ENCODE measurements around the gene AAGAB. TPM values are rescaled to one million over a fixed set of nuclear protein-coding genes. Genes with fewer than 3 reads are reported as not detected.

The AAGAB gene
- total RNA-seq, 4 donors from 2014 or later = 11.4 to 35.1 (median 18.0) TPM

DNA sequence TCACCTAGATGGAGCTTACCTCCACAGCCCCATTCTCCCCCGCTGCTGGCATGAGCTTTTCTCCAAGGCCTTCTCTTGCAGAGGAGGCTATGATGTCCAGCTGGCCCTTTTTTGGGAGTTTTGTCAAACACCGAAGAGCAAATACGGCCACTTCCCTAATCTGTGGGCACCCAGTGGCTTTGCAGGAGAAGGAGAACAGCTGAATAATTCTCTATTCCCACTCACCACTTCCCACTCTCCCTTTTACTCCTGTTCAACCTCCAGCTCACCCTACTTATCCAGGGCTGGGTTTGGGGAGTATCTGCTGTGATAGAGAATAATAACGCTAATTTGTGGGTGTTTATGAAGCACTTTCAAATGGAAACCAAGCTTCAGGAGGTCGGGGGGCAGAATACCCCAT lies 93.0 kb downstream of the AAGAB start:
- Histone ChIP-seq H3K4me3 (no peak overlapping the region), H3K9me3 (no peaks in the 10 kb centered on the region), H3K27ac (no peak overlapping the region), H3K27me3 (no peaks in the 10 kb centered on the region), H3K4me1 (peaks cover 0 to 51% (median 16%) of the 10 kb centered on the region in 4 donors), H3K36me3 (peaks cover 0 to 10% (median 6%) of the 10 kb centered on the region in 3 donors)
- WGBS, 2 donors = 87 to 89% methylated on average over 5 of the region's 5 CpGs
- no peak for DNase-seq (ENCODE audit: low spot score in 2 of 2)
- TF ChIP-seq POLR2A (IDR thresholded peaks at IDR 0.05) = no peak
- TF ChIP-seq, protein P1, sequence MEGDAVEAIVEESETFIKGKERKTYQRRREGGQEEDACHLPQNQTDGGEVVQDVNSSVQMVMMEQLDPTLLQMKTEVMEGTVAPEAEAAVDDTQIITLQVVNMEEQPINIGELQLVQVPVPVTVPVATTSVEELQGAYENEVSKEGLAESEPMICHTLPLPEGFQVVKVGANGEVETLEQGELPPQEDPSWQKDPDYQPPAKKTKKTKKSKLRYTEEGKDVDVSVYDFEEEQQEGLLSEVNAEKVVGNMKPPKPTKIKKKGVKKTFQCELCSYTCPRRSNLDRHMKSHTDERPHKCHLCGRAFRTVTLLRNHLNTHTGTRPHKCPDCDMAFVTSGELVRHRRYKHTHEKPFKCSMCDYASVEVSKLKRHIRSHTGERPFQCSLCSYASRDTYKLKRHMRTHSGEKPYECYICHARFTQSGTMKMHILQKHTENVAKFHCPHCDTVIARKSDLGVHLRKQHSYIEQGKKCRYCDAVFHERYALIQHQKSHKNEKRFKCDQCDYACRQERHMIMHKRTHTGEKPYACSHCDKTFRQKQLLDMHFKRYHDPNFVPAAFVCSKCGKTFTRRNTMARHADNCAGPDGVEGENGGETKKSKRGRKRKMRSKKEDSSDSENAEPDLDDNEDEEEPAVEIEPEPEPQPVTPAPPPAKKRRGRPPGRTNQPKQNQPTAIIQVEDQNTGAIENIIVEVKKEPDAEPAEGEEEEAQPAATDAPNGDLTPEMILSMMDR (IDR thresholded peaks at IDR 0.05) = no peak
- no peak for TF ChIP-seq EP300 (IDR thresholded peaks at IDR 0.05)

DNA sequence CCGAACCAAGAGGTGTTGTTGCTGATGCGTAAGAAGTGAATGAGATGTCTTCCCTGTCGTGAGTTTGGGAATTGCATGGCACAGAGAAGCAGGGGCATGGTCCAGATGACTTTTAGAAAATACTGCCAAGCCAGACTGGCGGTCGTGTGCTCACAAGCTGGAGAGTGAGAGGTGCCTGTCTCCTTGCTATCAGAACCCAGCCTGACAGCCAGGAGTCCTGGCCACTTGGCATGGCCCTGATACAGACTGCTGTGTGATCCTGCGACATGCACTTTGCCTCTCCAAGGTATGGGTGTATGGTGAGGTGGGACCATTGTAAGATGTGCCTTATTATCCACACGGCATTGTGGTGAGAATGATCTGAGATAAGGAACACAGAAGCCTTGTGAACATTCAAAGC lies 96.1 kb downstream of the AAGAB start:
- 91 to 93% methylated on average over 7 of the region's 7 CpGs for WGBS, 2 donors
- Histone ChIP-seq H3K27me3 (no peaks in the 10 kb centered on the region), H3K4me3 (no peak overlapping the region), H3K9me3 (no peaks in the 10 kb centered on the region), H3K36me3 (no peaks in the 10 kb centered on the region), H3K4me1 (peaks cover 0 to 30% (median 3%) of the 10 kb centered on the region in 4 donors), H3K27ac (peak overlapping the region in 1 of 4 donors; percentile 1)
- TF ChIP-seq, protein P1 (IDR thresholded peaks at IDR 0.05) = no peak
- TF ChIP-seq EP300 (IDR thresholded peaks at IDR 0.05) (no peak), POLR2A (IDR thresholded peaks at IDR 0.05) (no peak)
- DNase-seq (ENCODE audit: low spot score in 2 of 2) = no peak

DNA sequence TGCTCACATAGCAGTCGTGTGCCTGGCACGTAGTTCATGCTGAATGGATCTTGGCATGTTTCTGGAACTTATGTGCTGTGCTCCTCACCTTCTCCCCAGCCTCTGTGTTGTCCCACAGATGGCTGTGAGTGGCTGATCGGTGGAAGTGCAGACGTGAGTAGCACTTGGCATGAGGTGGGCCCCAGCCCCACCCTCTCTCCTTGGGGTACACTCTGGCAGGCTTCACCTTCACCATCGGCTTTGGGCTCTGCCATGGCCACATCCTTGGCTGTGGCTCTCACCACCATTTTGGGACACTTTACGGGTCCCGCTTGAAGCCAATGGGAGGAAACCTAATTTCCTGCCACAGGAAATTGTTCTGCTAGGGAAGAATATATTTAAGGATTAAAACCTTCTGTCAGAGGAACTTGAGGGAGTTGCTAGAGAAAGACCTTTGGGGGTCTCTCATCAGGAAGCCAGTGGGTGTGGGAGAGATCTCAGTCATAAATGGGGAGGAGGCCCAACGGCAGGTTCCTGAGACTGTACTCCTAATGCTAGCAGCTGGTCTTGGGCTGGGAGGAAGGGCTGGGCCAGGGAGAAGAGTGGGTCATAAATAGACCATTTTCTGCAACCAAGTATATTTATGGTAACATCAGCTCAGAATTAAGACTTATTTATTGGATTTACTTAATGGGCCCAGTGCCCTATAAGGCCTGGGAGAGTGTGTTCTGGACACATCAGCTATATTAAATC lies 96.8 kb downstream of the AAGAB start:
- DNase-seq (ENCODE audit: low spot score in 2 of 2) = no peak
- H3K27me3 ChIP-seq = no peaks in the 10 kb centered on the region
- no peak for TF ChIP-seq POLR2A (IDR thresholded peaks at IDR 0.05)
- TF ChIP-seq EP300 (IDR thresholded peaks at IDR 0.05) = no peak
- TF ChIP-seq, protein P1 (IDR thresholded peaks at IDR 0.05) = no peak
- no peaks in the 10 kb centered on the region for H3K36me3 ChIP-seq
- H3K4me3 ChIP-seq = no peak overlapping the region
- no peaks in the 10 kb centered on the region for H3K9me3 ChIP-seq
- H3K27ac ChIP-seq = peak overlapping the region in 1 of 4 donors; percentile 1
- H3K4me1 ChIP-seq = peaks cover 0 to 29% (median 3%) of the 10 kb centered on the region in 4 donors
- 84 to 89% methylated on average over 6 to 8 of the region's 8 CpGs for WGBS, 2 donors

DNA sequence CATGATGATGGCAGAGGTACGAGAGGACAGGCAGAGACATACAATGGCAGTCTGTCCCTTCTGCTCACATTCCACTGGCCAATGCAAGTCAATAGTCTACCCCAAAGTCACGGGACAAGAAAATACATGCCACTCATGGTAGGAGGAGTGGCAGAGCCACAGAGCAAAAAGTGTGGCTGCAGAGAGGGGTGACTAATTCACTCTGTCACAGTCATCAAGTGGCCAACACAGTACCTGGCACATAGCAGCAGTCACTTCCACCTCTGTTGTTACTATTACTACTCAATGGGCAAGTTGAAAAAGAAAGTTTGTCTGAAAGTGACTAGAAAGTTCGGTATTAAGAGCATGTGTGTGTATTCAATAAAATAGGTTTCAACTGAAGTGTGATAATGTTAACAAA lies 97.6 kb downstream of the AAGAB start:
- 93 to 99% methylated on average over 3 of the region's 3 CpGs for WGBS, 2 donors
- H3K4me1 ChIP-seq = peaks cover 0 to 21% (median 3%) of the 10 kb centered on the region in 4 donors
- TF ChIP-seq, protein P1 (IDR thresholded peaks at IDR 0.05) = no peak
- no peak for TF ChIP-seq POLR2A (IDR thresholded peaks at IDR 0.05)
- no peaks in the 10 kb centered on the region for H3K9me3 ChIP-seq
- no peak for DNase-seq (ENCODE audit: low spot score in 2 of 2)
- no peaks in the 10 kb centered on the region for H3K36me3 ChIP-seq
- no peak overlapping the region for H3K27ac ChIP-seq
- no peak overlapping the region for H3K4me3 ChIP-seq
- no peaks in the 10 kb centered on the region for H3K27me3 ChIP-seq

DNA sequence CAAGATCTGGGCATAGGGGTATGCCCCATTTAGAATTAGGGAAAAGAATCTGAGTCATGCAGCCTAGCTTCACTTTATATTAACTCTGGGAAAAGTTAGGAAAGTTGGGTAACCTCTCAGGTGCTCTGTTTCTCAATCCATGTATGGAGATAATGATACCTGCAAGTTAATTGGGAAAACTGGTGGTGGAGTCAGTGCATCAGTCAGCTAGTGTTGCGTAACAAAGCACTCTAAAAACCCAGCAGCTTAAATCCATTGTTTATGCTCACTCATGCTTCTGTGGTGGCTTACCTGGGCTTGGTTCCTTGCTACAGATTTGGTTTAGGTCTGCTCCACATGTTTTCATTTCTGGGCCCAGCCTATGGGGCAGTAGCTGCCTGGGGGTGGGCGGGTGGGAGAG lies 98.0 kb downstream of the AAGAB start:
- DNase-seq (ENCODE audit: low spot score in 2 of 2) = no peak
- H3K36me3 ChIP-seq = no peaks in the 10 kb centered on the region
- 97 to 100% methylated on average over 2 of the region's 2 CpGs for WGBS, 2 donors
- H3K4me3 ChIP-seq = no peak overlapping the region
- TF ChIP-seq POLR2A (IDR thresholded peaks at IDR 0.05) (no peak), EP300 (IDR thresholded peaks at IDR 0.05) (no peak)
- TF ChIP-seq, protein P1 (IDR thresholded peaks at IDR 0.05) = no peak
- peaks cover 0 to 17% (median 1%) of the 10 kb centered on the region in 4 donors for H3K4me1 ChIP-seq
- no peak overlapping the region for H3K27ac ChIP-seq
- H3K27me3 ChIP-seq = no peaks in the 10 kb centered on the region
- H3K9me3 ChIP-seq = no peaks in the 10 kb centered on the region
